ENCODE data around the gene UBE2V1.

GRCh38 chr20:50144362-50144761 is 31.4 kb upstream of the UBE2V1 start:
- TF ChIP-seq CTCF (IDR thresholded peaks at IDR 0.05) (no peak), EP300 (IDR thresholded peaks at IDR 0.05) (peak; percentile 69 to 75; a peak in 3 of 5 replicates), FOSL2 (IDR thresholded peaks at IDR 0.05) (peak; percentile 82), FOSL2 (CRISPR knock-in tag; IDR thresholded peaks at IDR 0.05) (peak; percentile 85), POLR2A (IDR thresholded peaks at IDR 0.05; ENCODE audit: low read length) (no peak), CHD4 (IDR thresholded peaks at IDR 0.05; ENCODE audit: borderline replicate concordance) (no peak), NR3C1 (IDR thresholded peaks at IDR 0.05) (no peak), POLR2AphosphoS2 (conservative IDR thresholded peaks at IDR 0.05; ENCODE audit: low read length) (no peak), SMC3 (IDR thresholded peaks at IDR 0.05) (no peak)
